Loucy (cell line): ENCODE results near the gene ADAMTS12.

Source experiments
- CTCF ChIP-seq: fragments of 200-600 bp; sonication (generic); conservative IDR thresholded peaks from 2 replicates; pipeline ENCODE4 v1.5.1; 2014; ENCODE audit warnings: mild to moderate bottlenecking, antibody characterized with exemption, low read length
- EZH2phosphoT487 ChIP-seq: fragments of 200-600 bp; IDR thresholded peaks from 2 replicates; pipeline ENCODE4 v1.6.1; 2018; ENCODE audit warnings: antibody characterized with exemption, mild to moderate bottlenecking, moderate library complexity, borderline replicate concordance

- TF ChIP-seq CTCF = no peak
- TF ChIP-seq EZH2phosphoT487 = no peak
Observed at GRCh38 chr5:33579789-33580188, 312.0 kb downstream of the ADAMTS12 start.
